SK-N-SH (cell line): Measurements from ENCODE around the gene RNU6-9.

Experiments
- EP300 ChIP-seq, 2 experiments: IDR thresholded peaks; 2 replicates each; pipeline versions ENCODE4 v1.4.0 to v1.6.1; 2012; ENCODE audit warnings: borderline replicate concordance in 1 of 2, low read depth in 1 of 2, low read length in 1 of 2
- EZH2phosphoT487 ChIP-seq: fragments of 200-600 bp; sonication (generic); IDR thresholded peaks from 2 replicates; pipeline ENCODE4 v1.6.1; 2017; ENCODE audit warnings: low read depth, mixed run types, mild to moderate bottlenecking, antibody characterized with exemption, moderate library complexity, borderline replicate concordance
- FOSL2 ChIP-seq: IDR thresholded peaks from 2 replicates; pipeline ENCODE4 v1.4.0; 2012; ENCODE audit warnings: low read depth, mild to moderate bottlenecking, moderate library complexity, borderline replicate concordance
- JUND ChIP-seq: IDR thresholded peaks from 2 replicates; pipeline ENCODE4 v1.4.0; 2012
- MAX ChIP-seq: IDR thresholded peaks from 2 replicates; pipeline ENCODE4 v1.4.0; 2012; ENCODE audit warnings: low read depth
- NFIC ChIP-seq: IDR thresholded peaks from 2 replicates; pipeline ENCODE4 v1.4.0; 2012; ENCODE audit warnings: borderline replicate concordance
- NRF1 ChIP-seq: IDR thresholded peaks from 2 replicates; pipeline ENCODE4 v1.6.1; 2012; ENCODE audit warnings: low read depth, mild to moderate bottlenecking, low read length
- POLR2AphosphoS5 ChIP-seq: IDR thresholded peaks from 2 replicates; pipeline ENCODE4 v1.6.1; 2012; ENCODE audit warnings: low read depth, low read length
- RAD21 ChIP-seq: IDR thresholded peaks from 2 replicates; pipeline ENCODE4 v1.6.1; 2012; ENCODE audit warnings: mild to moderate bottlenecking, low read length
- REST ChIP-seq: IDR thresholded peaks from 2 replicates; pipeline ENCODE4 v1.6.1; 2012; ENCODE audit warnings: mild to moderate bottlenecking, low read depth, low read length, moderate library complexity
- SIN3A ChIP-seq: IDR thresholded peaks from 2 replicates; pipeline ENCODE4 v1.6.1; 2012; ENCODE audit warnings: low read depth, mild to moderate bottlenecking, low read length, moderate library complexity, borderline replicate concordance
- TF ChIP-seq, protein P1 (sequence below): fragments of 200-600 bp; sonication (generic); IDR thresholded peaks from 2 replicates; pipeline ENCODE4 v1.6.1; 2017; ENCODE audit warnings: antibody characterized with exemption, mild to moderate bottlenecking, moderate library complexity
- TF ChIP-seq, protein P2 (sequence below): IDR thresholded peaks from 2 replicates; pipeline ENCODE4 v1.4.0; 2012; ENCODE audit warnings: low read depth, borderline replicate concordance

GRCh38 chr19:897442-898039 is 4.3 kb downstream of the RNU6-9 start:
- TF ChIP-seq EP300 (IDR thresholded peaks at IDR 0.05; ENCODE audit: borderline replicate concordance in 1 of 2, low read depth in 1 of 2, low read length in 1 of 2) (no peak), JUND (no peak), REST (no peak), RAD21 (no peak; the same call in 1 of the 2 replicates), POLR2AphosphoS5 (no peak), NFIC (no peak), EZH2phosphoT487 (no peak), SIN3A (no peak), FOSL2 (no peak), MAX (no peak), NRF1 (no peak)
- TF ChIP-seq, protein P1, sequence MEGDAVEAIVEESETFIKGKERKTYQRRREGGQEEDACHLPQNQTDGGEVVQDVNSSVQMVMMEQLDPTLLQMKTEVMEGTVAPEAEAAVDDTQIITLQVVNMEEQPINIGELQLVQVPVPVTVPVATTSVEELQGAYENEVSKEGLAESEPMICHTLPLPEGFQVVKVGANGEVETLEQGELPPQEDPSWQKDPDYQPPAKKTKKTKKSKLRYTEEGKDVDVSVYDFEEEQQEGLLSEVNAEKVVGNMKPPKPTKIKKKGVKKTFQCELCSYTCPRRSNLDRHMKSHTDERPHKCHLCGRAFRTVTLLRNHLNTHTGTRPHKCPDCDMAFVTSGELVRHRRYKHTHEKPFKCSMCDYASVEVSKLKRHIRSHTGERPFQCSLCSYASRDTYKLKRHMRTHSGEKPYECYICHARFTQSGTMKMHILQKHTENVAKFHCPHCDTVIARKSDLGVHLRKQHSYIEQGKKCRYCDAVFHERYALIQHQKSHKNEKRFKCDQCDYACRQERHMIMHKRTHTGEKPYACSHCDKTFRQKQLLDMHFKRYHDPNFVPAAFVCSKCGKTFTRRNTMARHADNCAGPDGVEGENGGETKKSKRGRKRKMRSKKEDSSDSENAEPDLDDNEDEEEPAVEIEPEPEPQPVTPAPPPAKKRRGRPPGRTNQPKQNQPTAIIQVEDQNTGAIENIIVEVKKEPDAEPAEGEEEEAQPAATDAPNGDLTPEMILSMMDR: peak; percentile 27; the same call in 1 of the 2 replicates
- TF ChIP-seq, protein P2, sequence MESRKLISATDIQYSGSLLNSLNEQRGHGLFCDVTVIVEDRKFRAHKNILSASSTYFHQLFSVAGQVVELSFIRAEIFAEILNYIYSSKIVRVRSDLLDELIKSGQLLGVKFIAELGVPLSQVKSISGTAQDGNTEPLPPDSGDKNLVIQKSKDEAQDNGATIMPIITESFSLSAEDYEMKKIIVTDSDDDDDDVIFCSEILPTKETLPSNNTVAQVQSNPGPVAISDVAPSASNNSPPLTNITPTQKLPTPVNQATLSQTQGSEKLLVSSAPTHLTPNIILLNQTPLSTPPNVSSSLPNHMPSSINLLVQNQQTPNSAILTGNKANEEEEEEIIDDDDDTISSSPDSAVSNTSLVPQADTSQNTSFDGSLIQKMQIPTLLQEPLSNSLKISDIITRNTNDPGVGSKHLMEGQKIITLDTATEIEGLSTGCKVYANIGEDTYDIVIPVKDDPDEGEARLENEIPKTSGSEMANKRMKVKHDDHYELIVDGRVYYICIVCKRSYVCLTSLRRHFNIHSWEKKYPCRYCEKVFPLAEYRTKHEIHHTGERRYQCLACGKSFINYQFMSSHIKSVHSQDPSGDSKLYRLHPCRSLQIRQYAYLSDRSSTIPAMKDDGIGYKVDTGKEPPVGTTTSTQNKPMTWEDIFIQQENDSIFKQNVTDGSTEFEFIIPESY: no peak
